GM10266 (cell line): ENCODE data around the gene RAVER2.

Experiments used
- DNase-seq: peaks from one replicate; pipeline ENCODE4 v3.0.0; 2012; ENCODE audit errors: extremely low spot score
- CTCF ChIP-seq: IDR thresholded peaks from 2 replicates; pipeline ENCODE4 v1.5.1; 2012; ENCODE audit warnings: mild to moderate bottlenecking, low read depth; ENCODE audit not compliant: control insufficient read depth, insufficient read depth; ENCODE audit errors: missing control alignments

RAVER2 gene

GRCh38 chr1:64849942-64850341, 105.1 kb downstream of the RAVER2 start:
- no peak for TF ChIP-seq CTCF
- DNase-seq = no peak

- DNase-seq = no peak
- TF ChIP-seq CTCF = no peak
These were observed 106.0 kb downstream of the RAVER2 start for GRCh38 chr1:64850846-64851245.

GRCh38 chr1:64851664-64852063, 106.8 kb downstream of the RAVER2 start:
- DNase-seq = no peak
- TF ChIP-seq CTCF = no peak

GRCh38 chr1:64854674-64855073, 109.8 kb downstream of the RAVER2 start:
- DNase-seq = no peak

GRCh38 chr1:64855557-64855956, 110.7 kb downstream of the RAVER2 start:
- no peak for DNase-seq
- TF ChIP-seq CTCF = no peak

More at GRCh38 chr1:64854674-64855073, 109.8 kb downstream of the RAVER2 start:
- TF ChIP-seq CTCF = no peak

- no peak for TF ChIP-seq CTCF
- DNase-seq = no peak
These were observed 111.7 kb downstream of the RAVER2 start for GRCh38 chr1:64856553-64856952.

GRCh38 chr1:64857347-64857746, 112.5 kb downstream of the RAVER2 start:
- no peak for DNase-seq
- no peak for TF ChIP-seq CTCF
